ENCODE results near the gene CTAG1A.
"Not testable (repeated sequence)": the region's sequence is repeated elsewhere in the genome, so short reads cannot be mapped to it uniquely, and the experiment has no call there.

The CTAG1A gene

DNA sequence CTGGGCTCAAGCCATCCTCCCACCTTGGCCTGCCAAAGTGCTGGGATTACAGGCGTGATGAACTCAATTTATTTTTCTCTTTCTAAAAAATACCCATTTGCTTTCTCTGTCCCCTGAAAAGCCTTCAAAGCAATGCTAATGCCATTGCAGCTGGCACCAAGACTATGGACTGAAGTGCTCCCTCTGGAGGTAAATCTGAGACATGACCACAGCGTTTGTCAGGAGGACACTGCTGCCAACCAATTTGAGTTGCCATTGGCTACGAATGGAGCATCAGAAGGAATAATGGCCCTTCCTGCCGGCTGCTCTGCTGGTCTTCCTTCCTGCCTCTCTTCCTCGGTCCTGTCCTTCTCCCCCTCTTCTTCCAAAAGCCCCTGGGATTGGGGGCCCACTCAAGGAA is 9.9 kb upstream of the CTAG1A start:
- not testable (repeated sequence) for DNase-seq

GRCh38 chrX:154582994-154583393 is 1.9 kb upstream of the CTAG1A start:
- not testable (repeated sequence) for DNase-seq

DNA sequence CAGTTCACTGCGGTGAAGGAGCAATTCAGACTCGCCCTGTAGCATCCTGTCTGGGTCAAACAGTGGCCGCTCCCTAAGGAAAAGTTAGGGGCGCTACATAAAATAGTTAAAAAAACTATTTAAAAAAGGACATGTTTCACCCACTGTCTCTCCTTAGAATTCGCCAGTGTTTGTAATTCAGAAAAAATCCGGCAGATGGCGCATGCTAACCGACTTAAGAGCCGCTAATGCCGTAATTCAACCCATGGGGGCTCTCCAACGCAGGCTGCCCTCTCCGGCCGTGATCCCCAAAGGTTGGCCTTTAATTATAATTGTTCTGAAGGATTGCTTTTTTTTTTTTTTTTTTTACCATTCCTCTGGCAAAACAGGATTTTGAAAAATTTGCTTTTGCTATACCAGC is 5.5 kb downstream of the CTAG1A start:
- not testable (repeated sequence) for DNase-seq

DNA sequence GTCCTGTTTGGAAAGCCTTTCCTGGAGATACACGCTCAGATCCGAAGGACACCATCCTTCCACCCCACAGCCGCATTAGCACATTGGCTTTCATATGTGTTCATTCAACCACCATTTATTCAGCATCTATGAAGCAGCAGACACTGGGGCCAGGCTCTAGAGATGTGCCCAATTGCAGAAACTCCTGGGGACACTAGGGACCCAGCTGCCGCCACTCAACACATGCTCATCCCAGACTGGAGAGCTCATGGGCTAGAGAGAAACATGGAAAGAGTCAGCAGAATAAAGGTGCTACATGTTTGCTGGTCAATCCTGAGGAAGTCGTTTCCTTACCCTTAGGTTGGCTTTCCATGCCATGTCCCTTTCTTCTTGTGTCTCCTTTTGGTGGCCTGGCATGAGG is 7.6 kb downstream of the CTAG1A start:
- DNase-seq: no peak

GRCh38 chrX:154593201-154593600 is 8.3 kb downstream of the CTAG1A start:
- no peak for DNase-seq

DNA sequence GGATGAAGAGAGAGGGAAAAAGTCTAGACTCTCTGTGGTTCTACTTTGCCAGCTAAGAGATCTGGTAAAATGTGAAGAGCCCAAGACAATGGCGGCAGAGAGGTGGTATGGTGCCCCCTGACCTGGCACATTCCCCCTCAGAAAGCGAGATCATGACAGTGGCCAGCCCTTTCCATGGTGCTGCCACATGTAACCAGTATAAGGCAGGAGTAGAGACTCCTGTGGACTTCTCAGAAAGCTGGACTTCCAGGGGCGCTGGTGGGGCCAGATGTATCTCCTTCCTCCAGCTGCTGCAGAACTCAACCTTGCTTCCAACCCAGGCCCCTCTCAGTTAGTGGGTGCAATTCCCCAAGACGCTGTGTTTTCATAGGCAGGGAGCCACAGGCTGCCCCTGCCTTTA is 9.6 kb downstream of the CTAG1A start:
- DNase-seq: no peak

GRCh38 chrX:154595559-154596249 is 10.8 kb downstream of the CTAG1A start:
- DNase-seq: no peak

- no peak for DNase-seq
Measured at GRCh38 chrX:154596290-154596929, 11.5 kb downstream of the CTAG1A start.

- DNase-seq: no peak
Measured at GRCh38 chrX:154597221-154597620, 12.3 kb downstream of the CTAG1A start.

DNA sequence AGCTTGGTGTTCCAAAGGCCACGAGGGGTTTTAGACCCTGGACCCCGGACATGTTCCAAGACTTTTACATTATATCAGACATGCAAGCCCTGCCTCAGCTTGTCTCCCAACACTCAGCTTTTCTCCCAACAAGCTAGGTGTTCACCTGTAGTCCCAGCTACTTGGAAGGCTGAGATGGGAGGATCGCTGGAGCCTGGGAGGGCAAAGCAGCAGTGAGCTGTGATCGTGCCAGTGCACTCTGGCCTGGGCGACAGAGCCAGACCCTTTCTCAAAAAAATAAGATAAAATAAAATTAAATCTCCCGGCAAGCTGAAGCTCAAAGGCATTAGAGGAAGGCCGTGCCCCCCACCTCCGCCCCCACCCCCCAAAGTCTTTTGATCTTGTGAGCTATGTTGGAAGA is 13.7 kb downstream of the CTAG1A start:
- no peak for DNase-seq

DNA sequence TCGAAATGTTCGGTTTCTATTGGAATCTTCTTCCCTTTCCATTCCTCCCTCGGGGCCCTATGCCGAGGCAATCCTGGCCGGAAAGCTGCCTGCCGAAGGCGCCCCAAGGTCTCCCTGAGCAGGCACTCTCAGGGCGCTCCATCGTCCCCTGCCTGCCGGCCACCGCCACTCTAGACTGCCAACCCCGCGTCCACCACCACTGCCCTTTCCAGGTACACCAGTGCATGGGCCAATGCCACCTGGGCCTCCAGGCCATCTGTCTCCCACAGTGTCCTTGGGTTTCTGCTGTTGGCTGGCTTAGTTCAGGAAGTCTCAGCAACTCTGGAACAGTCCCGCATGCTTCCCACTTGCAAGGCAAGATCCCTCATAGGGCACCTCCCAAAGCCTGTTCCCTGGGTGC is 14.6 kb downstream of the CTAG1A start:
- no peak for DNase-seq

DNA sequence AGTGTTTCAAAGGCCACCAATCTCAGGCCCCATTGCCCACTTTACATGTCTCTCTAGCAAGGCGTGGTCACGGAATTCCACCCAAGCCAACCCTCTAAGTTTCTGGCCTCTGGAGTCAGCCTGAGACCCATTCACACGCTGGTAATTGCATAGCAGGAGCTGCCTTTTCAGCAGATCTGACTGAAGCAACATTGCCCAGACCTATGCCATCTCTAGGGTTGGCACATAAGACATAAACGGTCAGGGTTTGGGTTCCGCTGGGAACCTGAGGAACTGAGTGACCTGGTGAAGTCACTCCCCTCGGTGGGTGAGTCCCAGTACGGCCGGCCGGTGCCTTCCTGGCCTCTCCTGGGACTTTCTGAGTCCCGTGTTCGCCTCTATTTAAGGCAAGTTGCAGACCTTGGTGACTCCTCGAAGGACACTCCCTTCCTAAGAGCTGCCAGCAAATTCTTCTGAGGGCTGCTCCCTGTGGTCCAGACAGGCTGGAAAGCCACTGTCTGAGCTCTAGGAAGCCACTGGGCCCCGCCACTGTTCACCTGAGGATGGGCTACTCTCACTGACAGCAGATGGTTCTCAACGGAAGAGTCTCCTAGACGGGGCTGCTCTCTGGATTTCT is 15.9 kb downstream of the CTAG1A start:
- DNase-seq: no peak

DNA sequence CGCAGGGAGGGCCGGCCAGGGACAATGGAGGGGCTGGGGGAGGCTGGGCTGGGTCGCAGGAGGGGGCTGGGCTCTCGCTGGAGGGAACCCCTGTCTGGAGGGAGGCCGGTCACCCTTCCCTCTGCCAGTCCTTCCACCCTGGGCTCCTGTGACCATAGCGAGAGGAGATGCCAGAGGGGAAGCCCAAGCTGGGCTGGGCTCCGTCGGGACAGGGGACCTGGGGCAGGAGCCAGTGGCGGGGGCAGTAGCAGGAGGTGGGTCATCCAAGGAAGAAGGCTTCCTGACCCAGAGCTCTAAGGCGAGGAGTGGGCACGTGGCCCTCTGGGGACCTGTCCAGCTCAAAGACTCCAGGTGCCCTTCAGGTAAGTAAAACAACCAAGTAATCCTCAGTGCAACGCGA is 17.3 kb downstream of the CTAG1A start:
- no peak for DNase-seq

DNA sequence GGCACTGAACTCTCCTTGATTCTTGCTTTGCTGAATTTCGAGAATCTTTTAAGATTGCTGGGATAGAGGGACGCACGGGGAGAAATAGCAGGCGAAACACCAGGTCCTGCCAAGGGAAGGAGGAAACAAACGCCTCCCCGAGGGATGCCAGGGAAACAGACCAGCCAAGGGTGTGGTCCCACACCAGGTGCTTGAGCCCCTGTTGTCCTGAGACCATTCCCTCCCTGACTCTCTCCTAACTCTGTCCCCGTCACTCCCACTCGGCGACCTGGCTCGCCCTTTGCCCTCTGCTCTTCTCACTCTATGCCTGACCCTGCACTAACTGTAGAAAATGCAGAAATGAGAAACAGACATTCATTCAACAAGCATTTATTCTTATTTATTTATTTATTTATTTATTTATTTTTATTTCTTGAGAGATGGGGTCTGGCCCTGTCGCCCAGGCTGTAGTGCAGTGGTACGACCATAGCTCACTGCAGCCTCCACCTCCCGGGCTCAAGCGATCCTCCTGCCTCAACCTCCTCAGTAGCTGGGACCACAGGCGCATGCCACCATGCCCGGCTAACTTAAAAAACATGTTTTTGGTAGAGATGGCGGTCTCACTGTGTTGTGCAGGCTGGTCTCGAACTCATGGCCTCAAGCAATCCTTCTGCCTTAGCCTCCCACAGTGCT is 18.0 kb downstream of the CTAG1A start:
- no peak for DNase-seq

DNA sequence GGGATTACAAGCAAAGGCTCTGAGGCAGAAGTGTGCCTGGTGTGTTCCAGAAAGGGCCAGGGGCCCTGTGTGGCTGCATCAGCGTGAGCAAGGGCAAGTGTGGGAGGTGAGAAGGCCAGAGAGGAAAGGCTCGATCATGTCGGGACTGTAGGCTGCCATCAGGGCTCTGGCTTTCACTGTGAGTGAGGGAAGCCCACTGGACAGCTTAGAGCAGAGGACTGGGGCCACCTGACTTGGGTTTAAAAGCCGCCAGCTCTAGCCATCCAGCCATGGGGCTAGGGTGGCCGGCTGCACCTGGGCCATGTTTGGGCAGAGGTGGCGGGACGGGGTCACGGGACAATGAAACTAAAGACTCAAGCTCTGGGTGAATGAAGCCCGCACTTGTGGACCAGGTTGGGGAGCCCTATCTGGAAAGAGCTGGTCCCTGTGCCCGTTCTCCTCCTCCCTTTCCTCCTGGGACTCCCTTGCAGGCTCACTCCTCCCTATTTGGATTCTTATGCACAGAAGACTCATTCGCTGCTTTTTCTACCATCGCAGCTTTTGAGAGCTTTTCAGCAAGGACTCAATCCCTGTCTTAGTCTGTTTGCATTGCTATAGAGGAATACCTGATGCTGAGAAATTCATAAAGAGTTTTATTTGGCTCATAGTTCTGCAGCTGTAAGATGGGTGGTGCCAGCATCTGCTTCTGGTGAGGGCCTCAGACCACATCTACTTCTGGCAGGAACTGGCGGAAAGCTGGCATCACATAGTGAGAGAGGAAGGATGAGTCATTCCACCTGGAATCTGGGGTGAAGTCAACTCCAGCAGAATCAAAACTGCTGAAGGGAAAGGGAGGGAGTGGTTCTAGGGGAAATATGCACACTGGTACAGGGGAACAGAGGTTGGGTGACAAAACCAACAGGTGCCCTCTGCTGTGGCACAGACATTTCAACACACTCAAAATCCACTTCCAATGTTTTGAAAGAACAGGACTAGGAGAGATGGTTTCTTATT is 18.8 kb downstream of the CTAG1A start:
- no peak for DNase-seq

GRCh38 chrX:154605566-154605965 is 20.6 kb downstream of the CTAG1A start:
- DNase-seq: no peak

DNA sequence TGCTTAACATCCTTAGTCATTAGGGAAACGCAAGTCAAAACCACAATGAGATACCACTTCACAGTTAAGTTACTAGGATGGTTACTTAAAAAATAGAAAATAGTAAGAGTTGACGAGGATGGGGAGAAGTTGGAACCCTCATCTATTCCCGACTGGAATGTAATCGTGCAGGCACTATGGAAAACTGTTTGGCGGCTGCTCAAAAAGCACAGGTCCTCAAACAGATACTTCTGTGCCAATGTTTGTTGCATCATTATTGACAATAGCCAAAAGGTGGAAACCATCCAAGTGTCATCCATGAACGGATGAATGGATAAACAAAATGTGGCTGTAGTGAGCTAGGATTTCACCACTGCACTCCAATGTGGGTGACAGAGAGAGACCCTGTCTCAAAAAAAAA is 22.4 kb downstream of the CTAG1A start:
- no peak for DNase-seq

DNA sequence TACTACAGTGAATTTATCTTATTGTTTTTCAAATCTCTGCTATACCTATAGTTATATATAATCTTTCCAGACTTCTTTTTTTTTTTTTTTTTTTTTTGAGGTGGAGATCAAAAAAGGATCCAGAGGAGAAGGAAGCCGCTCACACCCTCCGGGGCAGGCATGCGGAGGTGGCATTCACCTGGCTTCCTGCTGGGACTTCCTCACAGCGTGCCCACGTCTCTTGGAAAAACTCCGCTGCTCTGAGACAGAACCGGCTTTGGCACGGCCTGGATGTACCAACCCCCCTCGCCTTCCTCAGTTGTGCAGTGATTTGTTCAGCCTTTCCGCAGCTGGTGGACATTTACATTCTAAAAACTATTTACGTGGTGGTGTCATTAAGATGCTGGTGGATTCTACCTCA is 23.0 kb downstream of the CTAG1A start:
- DNase-seq: not testable (repeated sequence)

DNA sequence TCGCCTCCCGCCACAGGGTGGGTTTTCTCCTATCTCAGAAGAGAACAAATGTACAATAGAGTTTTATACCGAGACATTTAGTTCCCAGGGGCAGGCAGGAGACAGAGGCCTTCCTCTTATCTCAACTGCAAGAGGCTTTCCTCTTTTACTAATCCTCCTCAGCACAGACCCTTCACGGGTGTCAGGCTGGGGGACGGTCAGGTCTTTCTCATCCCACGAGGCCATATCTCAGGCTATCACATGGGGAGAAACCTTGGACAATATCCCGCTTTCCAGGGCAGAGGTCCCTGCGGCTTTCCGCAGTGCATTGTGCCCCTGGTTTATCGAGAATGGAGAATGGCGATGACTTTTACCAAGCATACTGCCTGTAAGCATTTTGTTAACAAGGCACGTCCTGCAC is 23.9 kb downstream of the CTAG1A start:
- DNase-seq: not testable (repeated sequence)

DNA sequence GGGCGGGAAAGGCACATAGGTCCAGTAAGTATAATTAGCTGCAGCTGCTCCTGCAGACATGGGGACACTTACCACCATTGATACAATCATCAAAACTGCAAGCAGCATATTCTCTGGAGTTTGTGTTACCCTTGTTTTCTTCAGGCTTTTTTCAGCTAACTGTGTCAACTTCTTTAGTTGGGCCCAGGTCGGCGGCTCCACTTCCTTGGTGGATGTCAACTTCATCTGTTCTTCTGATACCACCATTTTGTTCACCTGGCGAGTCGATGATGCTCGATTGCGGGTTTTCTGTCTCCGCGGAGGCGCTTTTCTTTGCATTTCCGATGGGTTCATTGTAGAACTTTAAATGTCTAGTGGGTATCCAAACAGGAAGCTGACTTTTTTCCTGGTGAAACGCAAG is 26.2 kb downstream of the CTAG1A start:
- not testable (repeated sequence) for DNase-seq

DNA sequence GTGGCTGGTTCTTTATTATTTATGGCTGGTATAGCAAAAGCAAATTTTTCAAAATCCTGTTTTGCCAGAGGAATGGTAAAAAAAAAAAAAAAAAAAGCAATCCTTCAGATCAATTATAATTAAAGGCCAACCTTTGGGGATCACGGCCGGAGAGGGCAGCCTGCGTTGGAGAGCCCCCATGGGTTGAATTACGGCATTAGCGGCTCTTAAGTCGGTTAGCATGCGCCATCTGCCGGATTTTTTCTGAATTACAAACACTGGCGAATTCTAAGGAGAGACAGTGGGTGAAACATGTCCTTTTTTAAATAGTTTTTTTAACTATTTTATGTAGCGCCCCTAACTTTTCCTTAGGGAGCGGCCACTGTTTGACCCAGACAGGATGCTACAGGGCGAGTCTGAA is 28.7 kb downstream of the CTAG1A start:
- not testable (repeated sequence) for DNase-seq

GRCh38 chrX:154619182-154619581 is 34.2 kb downstream of the CTAG1A start, which contains the start of gene CTAG1B:
TSS of gene CTAG1B (minus strand) at chrX:154619282. CDS start at chrX:154619218, 64 bp downstream.
- DNase-seq: not testable (repeated sequence)
